UCSD-AML1 (cell line): ENCODE data around the gene NEK6.
A peak's percentile ranks its signal among the peaks of the same experiment; 100 is the strongest.
"Not testable (repeated sequence)": the region's sequence is repeated elsewhere in the genome, so short reads cannot be mapped to it uniquely, and the experiment has no call there.

ENCODE experiments used
- DNase-seq: peaks from one replicate; lab custom pipeline; 2025; ENCODE audit not compliant: unreplicated experiment; lab: John Stamatoyannopoulos, UW

NEK6 gene

DNA sequence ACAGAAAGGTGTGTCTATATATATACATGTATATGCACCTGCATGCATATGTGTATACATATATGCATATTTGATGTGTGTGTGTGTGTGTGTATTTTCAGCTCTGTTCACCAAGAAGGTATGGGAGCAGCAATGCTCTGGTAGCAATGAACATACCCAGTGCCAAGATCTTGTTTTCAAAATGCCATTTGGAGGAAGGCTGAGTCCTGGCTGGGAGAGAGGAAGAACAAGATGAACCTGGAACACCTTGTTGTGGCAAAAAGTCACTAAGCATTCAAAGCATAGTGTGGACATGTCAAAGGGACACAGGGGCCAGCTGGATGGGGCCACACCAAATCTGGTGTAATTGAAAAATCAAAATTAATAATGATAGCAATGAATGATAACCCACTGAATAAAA lies 31.8 kb upstream of the NEK6 start:
- no peak for DNase-seq

DNA sequence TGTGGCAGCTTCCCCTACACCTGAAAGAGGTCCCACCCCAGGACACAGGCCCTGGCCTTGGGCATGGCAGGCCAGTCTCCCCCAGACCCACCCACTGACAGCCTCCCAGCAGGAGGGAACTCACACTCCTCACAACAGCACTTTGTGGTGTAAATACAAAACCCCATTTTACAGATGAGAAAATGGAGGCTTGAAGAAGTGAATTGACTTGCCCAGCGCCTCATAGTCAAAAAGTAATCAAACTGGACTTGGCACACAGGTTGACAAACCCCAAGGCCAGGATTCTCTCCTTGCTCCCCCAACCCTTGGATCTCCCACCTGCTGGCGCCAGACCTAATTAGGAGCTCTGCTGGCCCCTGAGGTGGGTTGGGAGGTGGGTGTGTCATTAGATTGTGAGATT lies 29.2 kb upstream of the NEK6 start:
- DNase-seq, result no peak

DNA sequence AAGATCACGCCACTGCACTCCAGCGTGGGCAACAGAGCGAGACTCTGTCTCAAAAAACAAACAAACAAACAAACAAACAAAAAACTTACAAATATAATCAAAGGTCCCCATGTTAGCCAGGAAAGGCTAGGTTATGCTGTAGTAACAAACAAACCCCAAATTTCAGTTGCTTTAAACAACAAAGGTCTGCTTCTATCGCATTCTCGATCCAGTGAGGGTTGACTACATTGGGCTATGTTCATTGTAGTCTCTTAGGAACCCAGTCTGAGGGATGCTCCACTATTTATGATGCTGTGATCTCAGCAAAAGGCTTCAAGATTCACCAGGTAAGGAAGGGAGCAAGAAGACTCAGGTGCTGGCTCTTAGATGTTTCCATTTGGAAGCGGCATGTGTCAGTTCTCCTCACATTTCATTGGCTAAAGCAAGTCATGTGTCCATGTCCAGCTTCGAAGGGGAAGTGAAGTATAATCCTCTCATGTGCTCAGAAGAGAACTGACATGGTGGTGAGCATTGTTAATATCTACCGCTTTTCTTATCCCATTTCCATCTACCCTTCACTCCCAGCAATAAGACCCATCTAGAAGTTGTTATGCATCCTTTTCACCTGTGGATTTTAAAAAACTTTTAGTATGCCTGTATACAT lies 26.5 kb upstream of the NEK6 start:
- no peak for DNase-seq

DNA sequence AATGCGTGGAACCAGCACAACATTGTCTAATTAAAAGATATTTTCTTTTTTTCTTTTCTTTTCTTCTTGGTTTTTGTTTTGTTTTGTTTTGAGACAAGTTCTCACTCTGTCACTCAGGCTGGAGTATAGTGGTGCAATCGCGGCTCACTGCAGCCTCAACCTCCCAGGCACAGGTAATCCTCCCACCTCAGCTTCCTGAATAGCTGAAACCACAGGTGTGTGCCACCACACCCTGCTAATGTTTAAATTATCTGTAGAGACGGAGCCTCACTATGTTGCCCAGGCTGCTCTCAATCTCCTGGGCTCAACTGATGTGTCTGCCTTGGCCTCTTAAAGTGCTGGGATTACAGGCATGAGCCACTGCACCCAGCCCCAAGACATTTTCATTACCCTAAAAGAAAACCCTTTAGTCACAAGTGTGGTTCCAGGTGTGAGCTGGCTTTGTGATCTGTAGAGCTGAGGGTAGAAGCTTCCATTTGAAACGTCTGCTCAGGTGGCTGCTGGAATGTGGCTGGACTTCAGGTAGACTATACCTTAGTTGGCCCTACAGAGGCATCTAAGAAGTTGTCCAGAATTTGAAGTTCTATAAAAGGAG lies 19.1 kb upstream of the NEK6 start:
- DNase-seq, result no peak

DNA sequence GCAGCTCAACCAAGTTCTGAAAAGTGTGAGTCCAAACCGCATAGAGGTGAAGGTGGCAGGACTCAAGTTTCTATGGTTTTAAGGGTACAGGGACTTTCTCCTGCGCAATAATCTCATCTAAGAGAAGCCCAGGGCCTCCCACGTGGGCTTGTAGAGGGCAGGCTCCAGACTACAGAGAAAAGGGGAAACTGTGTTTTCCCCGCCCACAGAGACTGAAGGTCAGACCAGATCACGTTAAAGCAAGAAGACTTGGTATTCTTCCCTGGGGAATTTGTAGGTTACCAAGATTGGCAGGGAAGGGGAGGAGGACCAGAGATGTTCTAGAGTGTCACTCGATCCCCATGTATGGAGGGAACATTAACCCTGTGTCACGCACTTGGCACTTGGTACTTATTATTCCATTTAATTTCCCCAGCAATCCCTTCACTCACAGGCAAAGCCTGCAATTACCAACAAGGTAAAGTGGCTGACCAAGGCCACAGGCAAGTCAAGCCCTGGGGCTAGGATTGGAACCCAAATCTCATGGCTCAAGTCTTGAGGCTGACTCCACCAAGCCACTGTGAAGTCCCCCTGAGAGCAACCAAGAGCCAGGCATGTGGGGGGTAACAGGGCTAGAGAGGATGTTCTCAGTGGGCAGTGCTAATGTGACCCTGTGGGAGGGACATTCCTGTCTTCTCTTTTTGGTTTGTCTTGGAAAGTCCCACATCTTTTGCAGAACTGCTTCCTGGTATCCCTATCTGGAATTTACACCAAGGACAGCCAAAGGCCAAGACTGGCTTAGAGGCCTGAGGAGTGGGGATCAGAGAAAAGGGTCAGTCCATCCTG lies 18.3 kb upstream of the NEK6 start:
- peak; percentile 50 for DNase-seq

DNA sequence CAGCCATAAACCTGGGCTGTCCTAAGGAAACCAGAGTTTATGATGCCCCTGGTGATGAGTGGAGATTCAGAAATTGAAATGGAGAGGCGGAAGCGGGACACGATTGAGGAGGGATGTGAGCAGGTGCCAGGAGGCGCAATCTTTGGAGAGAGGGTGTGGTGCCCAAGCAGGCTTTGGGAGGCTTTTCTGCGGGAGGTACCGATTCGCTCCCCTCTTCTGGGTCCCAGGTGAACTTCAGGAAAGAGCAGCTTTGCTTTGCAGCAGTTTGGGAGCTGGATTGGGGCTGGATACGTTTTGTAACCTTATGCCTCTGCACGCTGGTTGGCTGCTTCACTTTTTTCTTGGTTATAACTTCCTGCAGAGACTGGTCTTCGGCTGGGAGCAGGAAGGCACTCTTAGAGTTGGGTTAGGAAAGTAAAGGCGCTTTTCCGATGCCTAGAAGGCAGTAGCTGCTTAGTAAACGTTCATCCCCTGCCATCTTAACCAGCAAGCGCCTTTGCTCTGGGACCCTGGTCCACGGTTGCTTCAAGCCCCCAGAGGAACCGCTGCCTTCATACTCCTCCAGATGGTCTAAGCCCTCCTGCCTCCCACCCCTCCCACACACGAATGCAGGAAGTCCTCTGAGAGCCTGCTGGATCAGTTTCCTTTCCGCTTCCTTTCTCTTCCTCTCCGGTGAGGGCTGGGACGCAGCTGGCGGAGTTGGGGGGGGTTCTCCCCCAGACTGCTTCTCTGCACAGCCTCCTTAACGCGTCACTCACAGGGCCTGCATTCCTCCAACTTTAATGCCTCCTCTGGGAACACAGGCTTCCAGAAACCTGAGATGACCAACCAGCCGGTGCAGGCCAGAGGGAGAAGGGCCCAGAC lies 15.2 kb upstream of the NEK6 start:
- DNase-seq, result peak; percentile 74

DNA sequence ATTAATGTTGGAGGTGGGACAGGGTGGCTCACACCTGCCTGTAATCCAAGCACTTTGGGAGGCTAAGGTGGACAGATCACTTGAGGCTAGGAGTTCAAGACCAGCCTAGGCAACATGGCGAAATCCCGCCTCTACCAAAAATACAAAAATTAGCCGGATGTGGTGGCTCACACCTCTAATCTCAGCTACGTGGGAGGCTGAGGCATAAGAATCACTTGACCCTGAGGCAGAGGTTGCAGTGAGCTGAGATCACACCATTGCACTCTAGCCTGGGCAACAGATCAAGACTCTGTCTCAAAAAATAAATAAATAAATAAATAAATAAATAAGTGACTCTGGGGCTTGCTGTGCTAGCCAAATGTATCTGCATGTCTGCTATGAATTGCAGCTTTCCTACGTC lies 10.4 kb upstream of the NEK6 start:
- DNase-seq, result not testable (repeated sequence)

DNA sequence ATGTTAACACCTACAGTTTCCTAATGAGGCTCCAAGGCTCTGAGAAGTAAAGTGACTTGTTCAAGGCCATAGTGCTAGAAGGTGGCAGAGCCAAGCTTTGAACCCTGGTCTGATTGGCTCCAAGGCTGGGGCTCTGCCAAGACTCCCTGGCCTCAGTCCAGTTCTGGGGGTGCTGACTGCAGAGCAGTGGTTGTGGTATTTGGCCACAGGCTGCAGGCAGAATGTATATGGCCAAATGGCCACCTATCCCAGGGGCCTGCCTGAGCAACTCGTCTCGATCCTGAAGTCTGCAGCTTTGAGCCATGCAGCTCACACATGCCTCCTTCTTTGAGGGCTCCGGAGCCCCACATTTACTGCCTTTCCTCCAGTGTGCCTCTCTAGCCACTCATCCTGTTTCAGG lies 9.7 kb upstream of the NEK6 start:
- no peak for DNase-seq

DNA sequence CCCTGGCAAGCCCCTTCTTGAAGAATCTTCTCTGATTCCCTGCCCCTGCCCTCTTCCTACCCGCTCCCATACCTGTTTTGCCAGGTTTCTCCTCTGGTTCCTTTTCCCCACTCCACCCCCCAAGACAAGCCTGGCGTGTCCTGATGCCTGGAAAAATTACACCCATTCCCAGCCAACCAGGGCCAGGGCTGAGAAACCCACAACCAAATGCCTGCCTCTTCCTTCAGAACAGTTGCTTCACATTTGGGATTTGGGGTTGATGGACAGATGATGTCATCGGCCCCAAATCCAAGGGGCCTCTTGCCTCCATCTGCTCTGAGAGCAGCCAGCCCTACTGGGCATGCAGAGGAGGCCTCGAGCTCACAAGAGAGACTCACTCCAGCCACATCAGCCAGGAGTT lies 8.8 kb upstream of the NEK6 start:
- no peak for DNase-seq

DNA sequence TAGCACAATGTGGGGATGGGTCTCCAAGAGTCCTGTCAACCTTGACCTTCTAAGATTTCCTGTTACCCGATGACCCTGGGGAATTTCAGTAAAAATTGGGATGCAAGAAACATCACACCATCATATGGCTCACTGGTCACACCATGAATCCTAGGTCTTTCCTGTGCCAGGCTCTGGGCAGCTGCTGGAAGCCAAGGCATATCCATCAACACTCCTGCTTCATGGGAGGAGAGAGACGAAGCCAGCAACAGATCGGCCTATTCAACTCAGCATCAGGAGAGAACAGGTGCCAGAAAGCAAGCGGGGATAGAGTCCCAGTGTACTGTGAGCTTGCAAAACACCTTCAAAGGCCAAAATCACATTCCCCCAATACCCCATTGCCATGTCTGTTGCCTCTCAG lies 6.5 kb upstream of the NEK6 start:
- DNase-seq, result no peak

DNA sequence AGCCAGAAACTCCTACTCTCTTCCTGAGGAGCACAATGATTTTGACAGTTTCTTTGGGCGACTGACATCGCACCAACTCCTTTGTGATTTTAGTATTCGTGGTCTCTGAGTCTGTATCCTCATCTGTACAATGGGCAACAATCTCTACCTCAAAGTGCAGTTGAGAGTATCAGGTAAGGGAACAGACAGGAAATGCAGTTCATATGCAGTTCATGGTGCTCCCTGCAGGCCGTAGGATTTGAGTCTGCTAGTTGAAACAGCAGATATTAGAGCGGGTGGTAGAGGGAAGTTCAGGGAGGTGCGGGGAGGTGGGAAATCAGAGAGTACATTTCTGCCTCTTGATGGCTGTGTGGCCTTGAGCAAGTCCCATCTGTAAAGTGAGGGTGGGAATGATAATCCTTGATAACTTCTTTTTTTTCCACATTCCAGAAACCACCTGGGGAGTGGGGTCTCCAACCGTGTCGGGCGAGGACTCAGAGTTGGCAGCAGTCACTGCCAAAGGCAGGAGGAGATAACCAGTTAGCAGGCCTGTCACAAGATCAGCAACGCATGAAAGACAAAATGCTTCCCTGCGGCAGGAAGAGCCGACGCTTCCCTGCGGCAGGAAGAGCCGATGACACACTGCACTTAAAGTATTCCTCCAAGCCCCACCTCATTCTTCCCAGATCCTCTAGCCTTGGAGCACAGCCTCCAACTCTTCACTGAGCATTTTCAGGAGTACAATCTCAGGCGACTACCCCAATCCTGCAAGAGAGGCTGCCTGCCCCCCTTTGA lies 6.0 kb upstream of the NEK6 start:
- DNase-seq, result no peak

DNA sequence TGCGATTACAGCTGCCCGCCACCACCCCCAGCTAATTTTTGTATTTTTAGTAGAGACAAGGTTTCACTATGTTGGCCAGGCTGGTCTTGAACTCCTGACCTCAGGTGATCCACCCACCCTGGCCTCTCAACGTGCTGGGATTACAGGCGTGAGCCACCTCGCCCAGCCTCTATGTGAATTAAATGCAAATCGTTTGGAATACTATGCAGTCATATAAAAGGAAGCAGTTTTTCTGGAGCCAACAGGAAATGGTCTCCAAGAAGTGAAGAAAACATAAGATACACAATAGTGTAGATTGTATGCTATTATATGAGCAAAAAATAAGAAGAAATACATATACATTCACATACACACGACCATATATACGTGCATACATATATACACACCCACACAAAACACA lies 4.9 kb upstream of the NEK6 start:
- not testable (repeated sequence) for DNase-seq

DNA sequence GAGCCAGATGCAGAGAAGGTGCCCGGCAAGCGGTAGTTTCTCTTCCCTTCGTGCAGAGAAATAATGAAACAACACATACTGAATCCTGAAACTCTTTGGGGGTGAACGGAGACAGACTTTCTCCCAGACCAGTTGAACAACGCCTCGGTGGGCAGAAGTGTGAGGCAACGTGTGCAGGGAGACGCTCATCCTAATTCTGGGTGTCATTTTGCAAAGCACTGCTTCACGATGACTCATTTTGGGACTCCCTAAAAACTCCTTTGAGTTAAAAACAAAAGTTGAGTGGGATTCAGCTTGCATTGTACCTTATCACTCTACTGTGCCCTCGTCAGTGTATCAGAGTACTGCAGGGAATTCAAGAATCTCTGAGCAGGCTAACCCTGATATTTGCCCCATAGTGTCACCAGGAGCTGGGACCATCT lies 3.5 kb upstream of the NEK6 start:
- DNase-seq, result no peak

DNA sequence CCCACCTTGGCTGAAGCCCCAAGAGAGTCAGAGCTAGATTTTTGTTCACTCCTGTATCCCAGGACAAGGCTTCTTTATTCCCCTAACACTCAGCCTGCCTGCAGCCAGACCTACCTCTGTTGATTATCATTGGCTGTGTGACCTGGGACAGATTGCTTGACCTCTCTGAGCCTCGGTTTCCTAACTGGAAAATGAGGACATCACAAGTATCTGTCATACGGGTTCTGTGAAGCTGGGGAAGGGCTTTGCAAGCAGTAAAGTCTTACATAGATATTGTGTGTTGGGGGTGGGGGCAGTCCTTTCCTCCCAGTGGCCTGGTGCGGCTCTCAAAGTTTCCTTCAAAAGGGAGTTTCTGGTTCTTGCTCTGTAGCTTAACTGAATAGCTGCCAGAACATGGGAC lies 2.5 kb upstream of the NEK6 start:
- DNase-seq, result no peak

DNA sequence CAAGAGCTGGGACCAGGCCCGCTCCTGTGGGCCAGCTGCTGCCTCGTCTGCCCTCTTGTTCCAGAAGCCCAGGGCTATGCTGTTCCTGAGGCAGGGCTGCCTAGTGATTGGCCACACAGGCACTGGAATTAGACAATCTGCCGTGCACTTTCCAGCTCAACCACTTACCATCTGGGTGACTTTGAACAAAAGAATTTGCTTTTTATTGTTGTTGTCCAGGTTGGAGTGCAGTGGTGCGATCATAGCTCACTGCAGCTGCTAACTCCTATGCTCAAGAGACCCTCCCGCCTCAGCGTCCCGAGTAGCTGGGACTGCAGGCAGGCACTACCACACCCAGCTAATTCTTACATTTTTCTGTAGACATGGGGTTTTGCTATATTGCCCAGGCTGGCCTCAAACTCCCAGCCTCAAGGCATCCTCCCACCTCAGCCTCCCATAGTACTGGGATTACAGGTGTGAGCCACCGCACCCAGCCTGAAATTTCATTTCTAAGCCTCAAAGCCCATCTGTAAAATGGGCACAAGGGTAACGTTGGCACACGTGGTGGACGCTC lies 1.2 kb upstream of the NEK6 start:
- DNase-seq, result no peak

DNA sequence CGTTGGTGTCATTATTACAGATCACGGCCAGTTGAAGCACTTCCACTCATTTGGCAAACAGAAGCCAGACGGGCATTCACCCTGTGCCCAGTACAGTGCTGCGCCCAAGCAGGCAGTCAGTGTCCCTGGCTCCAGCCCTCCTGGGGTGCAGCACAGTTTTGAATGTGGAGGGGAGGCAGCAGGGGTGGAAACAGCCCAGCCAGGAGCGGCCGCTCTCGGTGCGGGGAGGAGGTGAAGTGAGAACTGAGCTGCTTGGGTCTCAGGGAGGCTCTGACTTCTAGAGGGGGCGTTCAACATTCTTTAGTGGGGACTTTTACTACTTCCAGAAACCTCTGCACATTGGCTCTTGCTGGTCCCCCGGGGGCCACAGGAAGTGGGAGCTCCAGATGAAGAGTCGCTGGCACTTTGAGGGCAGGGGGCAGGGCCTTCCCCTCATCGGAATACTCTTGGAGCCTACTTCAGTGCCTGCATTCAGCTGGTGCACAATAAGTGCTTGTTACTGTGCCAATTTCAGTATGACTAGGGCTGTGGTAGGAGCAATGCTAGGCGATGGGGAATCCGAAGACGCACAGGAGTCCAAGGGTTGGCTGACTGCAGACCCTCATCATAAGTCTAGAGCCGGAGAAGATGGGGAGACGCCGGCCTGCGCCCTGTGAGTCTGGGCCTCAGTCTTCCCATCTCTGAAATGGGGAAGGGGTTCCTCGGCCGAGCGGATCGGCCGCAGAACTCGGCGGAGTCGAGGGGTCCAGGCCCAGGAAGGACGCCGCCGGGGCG lies 492 bp upstream of the NEK6 start:
- DNase-seq, result no peak

DNA sequence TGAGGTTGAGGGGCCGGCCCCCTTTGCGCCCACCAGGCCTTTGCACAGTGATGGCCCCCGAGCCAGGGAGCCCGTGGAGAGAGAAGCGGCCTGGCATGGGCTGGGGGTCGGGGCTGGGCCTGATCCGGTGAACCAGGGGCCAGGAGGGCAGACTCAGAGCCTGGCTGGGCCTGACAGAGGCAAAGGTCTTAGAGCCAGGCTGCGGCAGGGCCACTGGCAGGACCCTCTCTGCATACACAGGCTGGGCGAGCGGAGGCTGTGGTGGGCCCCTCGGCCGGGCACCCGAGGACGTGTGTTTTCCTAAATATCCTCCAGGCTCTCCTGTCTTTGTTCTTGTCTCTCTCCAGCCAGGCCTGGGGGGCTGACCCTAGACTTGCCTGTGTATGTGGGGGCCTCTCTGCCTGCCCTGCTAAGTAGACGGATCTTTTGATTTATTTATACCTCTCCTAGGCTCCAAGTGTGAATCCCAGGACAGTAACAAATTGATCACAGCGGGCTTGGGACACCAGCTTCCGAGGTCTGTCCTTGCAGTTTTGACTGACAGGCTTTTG lies 933 bp downstream of the NEK6 start:
- no peak for DNase-seq

DNA sequence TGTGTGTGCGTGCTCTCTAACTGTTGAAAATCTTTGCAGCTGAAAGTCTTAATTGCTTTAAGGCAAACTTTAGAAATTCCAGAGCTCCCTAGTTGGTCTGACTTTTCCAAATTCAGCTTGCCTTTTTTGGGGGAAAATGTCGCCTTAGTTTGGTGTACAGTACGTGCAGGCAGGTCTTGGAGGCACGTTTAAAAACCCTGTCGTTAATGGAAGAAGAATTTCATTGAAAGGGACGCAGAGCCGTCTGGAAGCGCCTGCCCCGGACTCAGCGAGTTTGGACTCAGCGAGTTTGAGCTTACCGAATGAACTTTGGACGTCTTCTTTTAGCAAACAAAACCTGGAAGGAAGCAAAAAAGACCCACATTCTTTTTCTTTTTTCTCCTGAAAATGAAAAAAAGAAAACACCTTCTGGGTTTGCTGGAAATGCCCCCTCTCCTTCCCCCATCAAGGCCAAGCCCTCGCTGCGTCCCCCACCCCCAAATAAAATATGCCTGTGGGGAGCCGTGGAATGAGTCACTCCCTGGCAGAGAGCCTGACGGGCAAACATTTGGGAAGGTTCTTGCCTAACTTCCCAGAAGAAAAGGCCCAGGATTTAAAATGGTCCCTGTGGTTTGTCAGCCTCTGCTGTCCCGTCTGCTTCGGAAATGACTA lies 1.5 kb downstream of the NEK6 start:
- DNase-seq, result peak; percentile 45
